ENCODE measurements around the gene RUSF1.
"Not testable (repeated sequence)": the region's sequence is repeated elsewhere in the genome, so short reads cannot be mapped to it uniquely, and the experiment has no call there.

The RUSF1 gene

DNA sequence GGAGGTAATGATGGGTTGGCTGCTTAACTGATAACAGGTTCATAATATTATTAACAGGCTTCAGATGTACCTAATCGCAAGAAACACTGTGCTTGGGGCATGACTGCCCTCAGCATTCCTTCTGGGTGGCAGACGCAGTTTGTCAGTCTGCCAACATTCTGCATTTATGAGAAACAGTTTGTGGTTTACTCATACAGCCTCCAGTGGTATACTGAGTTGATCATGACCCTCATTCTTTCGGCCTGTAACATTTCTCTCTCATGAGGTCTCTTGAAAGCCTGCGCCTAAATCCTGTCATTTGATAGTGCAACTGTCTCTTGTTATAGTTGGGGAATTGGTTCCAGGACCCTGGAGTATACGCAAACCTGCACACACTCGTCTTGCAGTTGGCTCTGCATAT, 4.9 kb upstream of the RUSF1 start:
- DNase-seq (ENCODE audit: insufficient read length, low spot score) (no peak), FAIRE-seq (no peak)
- TF ChIP-seq, protein P1, sequence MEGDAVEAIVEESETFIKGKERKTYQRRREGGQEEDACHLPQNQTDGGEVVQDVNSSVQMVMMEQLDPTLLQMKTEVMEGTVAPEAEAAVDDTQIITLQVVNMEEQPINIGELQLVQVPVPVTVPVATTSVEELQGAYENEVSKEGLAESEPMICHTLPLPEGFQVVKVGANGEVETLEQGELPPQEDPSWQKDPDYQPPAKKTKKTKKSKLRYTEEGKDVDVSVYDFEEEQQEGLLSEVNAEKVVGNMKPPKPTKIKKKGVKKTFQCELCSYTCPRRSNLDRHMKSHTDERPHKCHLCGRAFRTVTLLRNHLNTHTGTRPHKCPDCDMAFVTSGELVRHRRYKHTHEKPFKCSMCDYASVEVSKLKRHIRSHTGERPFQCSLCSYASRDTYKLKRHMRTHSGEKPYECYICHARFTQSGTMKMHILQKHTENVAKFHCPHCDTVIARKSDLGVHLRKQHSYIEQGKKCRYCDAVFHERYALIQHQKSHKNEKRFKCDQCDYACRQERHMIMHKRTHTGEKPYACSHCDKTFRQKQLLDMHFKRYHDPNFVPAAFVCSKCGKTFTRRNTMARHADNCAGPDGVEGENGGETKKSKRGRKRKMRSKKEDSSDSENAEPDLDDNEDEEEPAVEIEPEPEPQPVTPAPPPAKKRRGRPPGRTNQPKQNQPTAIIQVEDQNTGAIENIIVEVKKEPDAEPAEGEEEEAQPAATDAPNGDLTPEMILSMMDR (IDR thresholded peaks at IDR 0.05; ENCODE audit: insufficient read depth, missing control alignments), result no peak

DNA sequence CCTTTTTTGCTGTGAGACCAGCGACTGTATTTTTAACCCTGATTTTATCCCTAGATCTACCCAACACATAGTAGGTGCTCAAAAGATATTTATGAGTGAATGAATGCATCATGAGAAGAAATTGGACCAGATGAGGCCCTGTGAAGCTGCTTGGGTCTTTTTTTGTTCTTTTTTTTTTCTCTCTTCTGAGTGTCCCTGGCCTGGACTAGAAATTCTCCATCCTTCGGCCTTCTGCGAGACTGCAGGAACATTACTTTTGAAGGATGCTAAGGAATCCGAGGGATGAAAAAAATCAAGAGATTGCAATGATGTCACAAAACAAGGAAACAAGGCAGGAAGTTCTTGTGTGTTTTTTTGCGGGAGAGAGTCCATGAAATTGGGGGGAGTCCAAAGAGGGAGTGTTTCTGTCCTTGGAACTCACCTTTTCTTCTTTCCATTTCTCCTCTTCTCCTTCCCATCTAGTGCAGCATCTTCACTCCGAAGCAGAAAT, 560 bp upstream of the RUSF1 start:
- FAIRE-seq (no peak), DNase-seq (ENCODE audit: insufficient read length, low spot score) (no peak)

DNA sequence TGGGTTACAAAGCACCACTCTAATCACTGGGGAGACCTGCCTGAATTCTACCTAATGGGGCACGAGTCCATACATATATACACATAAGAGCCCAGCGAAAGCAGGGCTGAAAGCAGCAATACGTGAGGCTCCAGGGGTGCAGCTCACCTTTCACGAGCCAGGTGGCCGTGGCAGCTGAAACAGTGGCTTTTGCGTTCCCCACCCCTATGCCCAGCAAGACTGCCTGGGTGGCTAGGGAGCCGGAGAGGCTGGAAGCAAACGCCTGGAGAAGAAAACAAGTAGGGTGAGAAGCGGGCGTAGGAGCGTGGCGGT, 618 bp downstream of the RUSF1 start:
- TF ChIP-seq, protein P1 (IDR thresholded peaks at IDR 0.05; ENCODE audit: insufficient read depth, missing control alignments), result no peak
- DNase-seq (ENCODE audit: insufficient read length, low spot score), result no peak
- no peak for FAIRE-seq

More for the DNA sequence above, 560 bp upstream of the RUSF1 start:
- TF ChIP-seq, protein P1 (IDR thresholded peaks at IDR 0.05; ENCODE audit: insufficient read depth, missing control alignments), result no peak

DNA sequence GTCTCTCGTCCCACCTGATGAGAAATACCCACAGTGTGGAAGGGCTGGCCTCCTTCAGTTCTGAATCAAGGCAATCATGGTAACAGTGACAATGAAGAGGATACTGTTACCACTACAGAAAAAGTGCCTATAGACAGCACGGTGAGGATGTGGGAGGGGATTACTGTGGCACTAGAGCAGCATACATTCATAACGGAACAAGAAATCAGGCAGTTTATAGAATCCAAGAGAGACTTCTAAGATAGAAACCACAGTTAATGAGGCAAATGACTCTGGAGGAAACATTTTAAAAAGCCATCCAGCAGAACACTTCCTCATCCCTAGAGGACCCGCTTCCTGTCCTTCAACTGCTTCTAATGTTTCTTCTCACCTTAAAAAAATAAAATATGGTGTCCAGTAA, 2.7 kb downstream of the RUSF1 start:
- DNase-seq (ENCODE audit: insufficient read length, low spot score) (no peak), FAIRE-seq (no peak)
- TF ChIP-seq, protein P1 (IDR thresholded peaks at IDR 0.05; ENCODE audit: insufficient read depth, missing control alignments), result no peak

DNA sequence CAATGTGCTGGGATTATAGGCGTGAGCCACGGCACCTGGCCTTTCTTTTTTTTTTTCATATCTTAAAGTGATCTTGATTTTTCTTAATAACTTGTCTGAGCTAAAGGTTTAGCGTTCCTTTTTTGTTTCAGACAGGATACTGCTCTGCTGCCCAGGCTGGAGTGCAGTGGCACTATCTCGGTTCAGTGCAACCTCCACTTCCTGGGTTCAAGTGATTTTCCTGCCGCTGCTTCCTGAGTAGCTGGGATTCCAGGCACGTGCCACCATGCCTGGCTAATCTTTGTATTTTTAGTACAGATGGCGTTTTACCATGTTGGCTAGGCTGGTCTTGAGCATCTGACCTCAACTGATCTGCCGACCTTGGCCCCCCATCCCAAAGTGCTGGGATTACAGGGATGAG, 4.0 kb downstream of the RUSF1 start:
- no peak for DNase-seq (ENCODE audit: insufficient read length, low spot score)
- FAIRE-seq, result no peak
- TF ChIP-seq, protein P1 (IDR thresholded peaks at IDR 0.05; ENCODE audit: insufficient read depth, missing control alignments), result no peak

DNA sequence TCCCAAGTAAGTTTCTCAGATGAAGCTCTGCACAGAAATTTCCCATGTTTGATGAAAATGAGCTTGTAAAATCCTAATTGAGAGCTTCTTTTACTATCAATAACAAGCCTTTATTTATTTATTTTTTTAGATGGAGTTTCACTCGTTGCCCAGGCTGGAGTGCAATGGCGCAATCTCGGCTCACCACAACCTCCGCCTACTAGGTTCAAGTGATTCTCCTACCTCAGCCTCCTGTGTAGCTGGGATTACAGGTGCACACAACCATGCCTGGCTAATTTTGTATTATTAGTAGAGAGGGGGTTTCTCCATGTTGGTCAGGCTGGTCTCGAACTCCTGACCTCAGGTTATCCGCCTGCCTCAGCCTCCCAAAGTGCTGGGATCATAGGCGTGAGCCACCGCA, 4.6 kb downstream of the RUSF1 start:
- not testable (repeated sequence) for FAIRE-seq

DNA sequence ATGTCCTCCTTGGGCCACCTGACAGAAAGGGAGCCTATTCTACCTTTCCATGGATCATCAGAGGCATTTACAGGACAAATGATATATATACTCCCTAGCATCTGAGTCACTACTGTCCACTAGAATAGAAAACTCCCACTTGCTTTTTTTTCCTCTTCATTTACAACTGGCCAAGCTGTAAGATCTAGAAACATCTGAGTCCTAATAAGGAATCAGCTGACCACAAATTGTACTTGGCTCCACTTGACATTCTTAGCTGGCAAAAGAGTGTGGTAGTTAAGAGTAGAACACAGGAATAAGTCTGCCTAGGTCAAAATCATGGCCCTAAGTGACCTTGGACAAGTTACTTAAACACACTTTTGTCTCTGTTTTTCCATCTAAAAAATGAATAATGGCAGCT, 5.2 kb downstream of the RUSF1 start:
- TF ChIP-seq, protein P1 (IDR thresholded peaks at IDR 0.05; ENCODE audit: insufficient read depth, missing control alignments), result no peak
- DNase-seq (ENCODE audit: insufficient read length, low spot score), result no peak
- no peak for FAIRE-seq

More for the DNA sequence above, 4.6 kb downstream of the RUSF1 start:
- DNase-seq (ENCODE audit: insufficient read length, low spot score), result not testable (repeated sequence)

DNA sequence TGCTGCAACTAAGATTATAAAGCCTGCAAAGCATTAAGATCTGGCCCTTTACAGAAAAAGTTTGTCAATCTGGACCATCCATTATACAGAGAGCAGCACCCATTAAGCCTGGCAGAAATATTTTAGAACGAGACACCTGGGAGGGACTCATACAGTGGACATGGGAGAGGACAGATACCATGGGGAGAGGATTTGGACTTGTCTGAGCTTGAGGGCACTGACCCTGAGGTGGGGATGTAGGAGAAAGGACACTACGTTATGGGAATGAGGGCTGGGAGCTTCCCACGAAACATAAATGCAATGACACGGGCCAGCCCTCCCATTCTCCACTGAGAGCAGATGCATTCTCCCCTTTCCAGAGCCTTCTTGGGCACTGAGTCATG, 6.2 kb downstream of the RUSF1 start:
- DNase-seq (ENCODE audit: insufficient read length, low spot score) (no peak), FAIRE-seq (no peak)

More for the DNA sequence above, 6.2 kb downstream of the RUSF1 start:
- TF ChIP-seq, protein P1 (IDR thresholded peaks at IDR 0.05; ENCODE audit: insufficient read depth, missing control alignments), result no peak
